A549 treated with CORT108297 at 1 μM for 4 hours (cell line): Measurements from ENCODE around the gene LENG9. TPM values are rescaled to one million over a fixed set of nuclear protein-coding genes. Genes with fewer than 3 reads are reported as not detected.

Experiments
- total RNA-seq: library from RNA; stranded (reverse); fragments of 200-300 nt; extraction: Qiagen RNA extraction; gene quantifications from 5 replicates; pipeline ENCODE4 v1.2.3, GENCODE V29; 2022

Gene LENG9
- 3.7 to 8.0 TPM (median 7.3 TPM) in 5 replicates for total RNA-seq

GRCh38 chr19:54463531-54464043 is at the start of gene LENG9:
Gene LENG9, minus strand, starts transcription at chr19:54463778. Its CDS starts 252 bp downstream, at chr19:54463526.

GRCh38 chr19:54502518-54503048 is 39.0 kb upstream of the LENG9 start, which contains the start of gene LAIR2:
Gene LAIR2, plus strand, starts transcription at chr19:54502831. Its CDS starts 88 bp downstream, at chr19:54502919.

GRCh38 chr19:54473071-54473891 is 9.7 kb upstream of the LENG9 start, which contains the start of gene CDC42EP5:
Gene CDC42EP5, minus strand, starts transcription at chr19:54473296. Its CDS starts 7,749 bp downstream, at chr19:54465547.

GRCh38 chr19:54448774-54449700 is 14.5 kb downstream of the LENG9 start, which contains the start of gene LENG8:
Gene LENG8, plus strand, starts transcription at chr19:54449199. Its CDS starts 2,146 bp downstream, at chr19:54451345.

GRCh38 chr19:54415208-54415900 is 48.2 kb downstream of the LENG9 start, which contains the start of gene TTYH1:
Gene TTYH1, plus strand, starts transcription at chr19:54415464. Its CDS starts 89 bp downstream, at chr19:54415553.

Other genes with a start within 250 kb of the LENG9 start
- 0.06 to 0.25 TPM (median 0.09 TPM) in 3 of 5 replicates, not detected in the others for gene LILRB3, start 240.8 kb downstream of the LENG9 start, total RNA-seq
- gene LILRA6, start 221.0 kb downstream of the LENG9 start, total RNA-seq: 0.06 TPM in 1 of 5 replicates, not detected in the others
- gene LILRB5, start 206.5 kb downstream of the LENG9 start, total RNA-seq: 0.03 to 0.06 TPM in 2 of 5 replicates, not detected in the others
- 0.05 to 0.13 TPM (median 0.09 TPM) in 3 of 5 replicates, not detected in the others for gene LILRB2, start 182.7 kb downstream of the LENG9 start, total RNA-seq
- not detected in 5 replicates for gene LILRA5, start 150.6 kb downstream of the LENG9 start, total RNA-seq
- 0.13 TPM in 1 of 5 replicates, not detected in the others for gene LILRA4, start 124.6 kb downstream of the LENG9 start, total RNA-seq
- gene LAIR1, start 98.8 kb downstream of the LENG9 start, total RNA-seq: not detected in 5 replicates
- 0.07 to 0.27 TPM (median 0.20 TPM) in 3 of 5 replicates, not detected in the others for gene TTYH1, start 48.3 kb downstream of the LENG9 start, total RNA-seq
- gene LENG8, start 14.6 kb downstream of the LENG9 start, total RNA-seq: 68.5 to 144 TPM (median 126 TPM) in 5 replicates
- gene CDC42EP5, start 9.5 kb upstream of the LENG9 start, total RNA-seq: not detected in 5 replicates
- not detected in 5 replicates for gene LAIR2, start 39.1 kb upstream of the LENG9 start, total RNA-seq
- not detected in 5 replicates for gene LILRA2, start 110.0 kb upstream of the LENG9 start, total RNA-seq
- gene LILRA1, start 129.9 kb upstream of the LENG9 start, total RNA-seq: not detected in 5 replicates
- 0.08 TPM in 1 of 5 replicates, not detected in the others for gene LILRB1, start 166.7 kb upstream of the LENG9 start, total RNA-seq
- gene LILRB4, start 199.2 kb upstream of the LENG9 start, total RNA-seq: 0.06 TPM in 1 of 5 replicates, not detected in the others